Erythroblast (primary cell): ENCODE measurements around the gene CCDC33.

Source experiments
- GATA1 ChIP-seq: IDR thresholded peaks from 2 replicates; pipeline ENCODE4 v1.6.1; 2011; ENCODE audit warnings: low read depth, mild to moderate bottlenecking, control low read depth, low read length, moderate library complexity
- POLR2A ChIP-seq: IDR thresholded peaks from 2 replicates; pipeline ENCODE4 v1.6.1; 2011; ENCODE audit warnings: mild to moderate bottlenecking, low read length

GRCh38 chr15:74262625-74263024 is 26.5 kb downstream of the CCDC33 start:
- TF ChIP-seq POLR2A (no peak), GATA1 (no peak)
